Sigmoid colon (tissue), 7 donors: Measurements from ENCODE around the gene SIX5. TPM values are rescaled to one million over a fixed set of nuclear protein-coding genes. Genes with fewer than 3 reads are reported as not detected.

Experiments
- DNase-seq: peaks from one replicate; pipeline ENCODE4 v3.0.0-alpha.2; 2019
- H3K27ac ChIP-seq, 4 donors: fragments of 200-600 bp; sonication (generic); one replicate each; pipeline ENCODE4 v1.5.1; 2016 to 2019; ENCODE audit warnings: mild to moderate bottlenecking in 1 of 4
- H3K27me3 ChIP-seq, 3 donors: fragments of 200-600 bp; sonication (generic); one replicate each; pipeline ENCODE4 v1.5.1; 2019; ENCODE audit warnings: mild to moderate bottlenecking in 1 of 3
- H3K36me3 ChIP-seq, 4 donors: fragments of 200-600 bp; sonication (generic); one replicate each; pipeline ENCODE4 v1.5.1; 2016 to 2019
- H3K4me1 ChIP-seq, 4 donors: fragments of 200-600 bp; sonication (generic); one replicate each; pipeline ENCODE4 v1.5.1; 2017 to 2019
- H3K4me3 ChIP-seq, 4 donors: fragments of 200-600 bp; sonication (generic); one replicate each; pipeline ENCODE4 v1.5.1; 2017 to 2019; ENCODE audit warnings: mild to moderate bottlenecking in 2 of 4, moderate library complexity in 1 of 4
- H3K9me3 ChIP-seq, 4 donors: fragments of 200-600 bp in 3 of 4; sonication (generic) in 3 of 4; one replicate each; pipeline versions ENCODE4 v1.5.1 to v1.6.1; 2013 to 2019
- EP300 ChIP-seq, 4 donors: sonication (generic); formaldehyde crosslinking; IDR thresholded peaks; one replicate each; pipeline ENCODE4 v1.6.1; 2017; ENCODE audit warnings: antibody characterized with exemption in 4 of 4
- POLR2A ChIP-seq, 2 donors: fragments of 450-650 bp; IDR thresholded peaks; one replicate each; pipeline ENCODE4 v1.6.1; 2016; ENCODE audit warnings: antibody characterized with exemption in 2 of 2, mild to moderate bottlenecking in 2 of 2, moderate library complexity in 2 of 2
- POLR2AphosphoS5 ChIP-seq, 4 donors: sonication (generic); formaldehyde crosslinking; IDR thresholded peaks; one replicate each; pipeline ENCODE4 v1.6.1; 2017; ENCODE audit warnings: antibody characterized with exemption in 4 of 4
- WGBS, 2 donors: extraction: QIAGEN DNeasy Blood & Tissue Kit; methylation state at CpG; one replicate each; pipeline ENCODE4 v1.1.7; 2013; 5-methylcytosine and 5-hydroxymethylcytosine counted together
- intact Hi-C: fragments of 100-400 bp; cut with DNase I; formaldehyde crosslinking; loops from one replicate; pipeline ENCODE4 v1.15.1; 2023
- polyA plus RNA-seq, 3 donors: library from polyadenylated mRNA; stranded (reverse); fragments of 200-250 nt; gene quantifications; one replicate each; pipeline ENCODE4 v1.2.3, GENCODE V29; 2013
- total RNA-seq, 4 donors: library from RNA; depleted of rRNA; stranded (reverse); fragments of >200 nt; gene quantifications; one replicate each; pipeline ENCODE4 v1.1.0, GENCODE V29; 2016
- TF ChIP-seq, protein P1 (sequence below), 4 experiments: fragments of 450-650 bp in 3 of 4; fragments of 200-600 bp in 1 of 4; IDR thresholded peaks; one replicate each; pipeline ENCODE4 v1.5.1; 2016 to 2019; ENCODE audit warnings: antibody characterized with exemption in 4 of 4, mild to moderate bottlenecking in 3 of 4, moderate library complexity in 2 of 4
- donor health status: healthy with polysubstance abuse.
- donor health status: Bipolar disorder and iron deficiency.
- donor health status: healthy.

SIX5 gene
- total and polyA plus RNA-seq, 7 donors: 4.2 to 20.7 (median 16.8) TPM

DNA sequence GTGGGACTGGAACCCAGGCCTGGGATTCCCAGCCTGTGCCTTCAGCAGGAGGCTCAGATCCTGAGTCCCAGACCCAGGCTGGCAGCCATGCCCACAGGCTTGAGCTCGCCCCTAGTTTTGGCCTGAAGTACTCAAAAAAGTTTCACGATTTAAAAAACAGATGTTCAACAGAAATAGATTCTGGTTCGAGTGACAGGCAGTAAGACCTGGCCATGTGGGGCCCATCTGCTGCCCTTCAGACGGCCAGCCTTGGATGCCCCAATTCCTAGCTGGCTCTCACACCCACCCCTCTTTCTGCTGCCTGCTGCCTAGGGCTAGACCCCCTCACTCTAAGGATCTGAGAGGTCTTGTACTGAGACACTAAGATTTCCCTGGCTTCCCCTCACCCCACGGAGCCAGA, 16.0 kb upstream of the SIX5 start:
- intact Hi-C loops: loop anchor here (10.0 kb wide), 1 partner anchor 280 kb away; the partner anchor contains the start of gene VASP
- no peak for DNase-seq
- H3K27ac ChIP-seq: peak overlapping the region; percentile 96 to 98 (median 98)
- no peaks in the 10 kb centered on the region for H3K27me3 ChIP-seq
- H3K9me3 ChIP-seq: no peaks in the 10 kb centered on the region
- peaks cover 0 to 51% (median 27%) of the 10 kb centered on the region in 4 donors for H3K36me3 ChIP-seq
- WGBS, 2 donors: 82 to 87% methylated on average over 5 of the region's 5 CpGs
- no peak overlapping the region for H3K4me3 ChIP-seq
- H3K4me1 ChIP-seq: peaks cover 0 to 55% (median 48%) of the 10 kb centered on the region in 4 donors
- TF ChIP-seq POLR2AphosphoS5 (IDR thresholded peaks at IDR 0.05): no peak
- TF ChIP-seq, protein P1, sequence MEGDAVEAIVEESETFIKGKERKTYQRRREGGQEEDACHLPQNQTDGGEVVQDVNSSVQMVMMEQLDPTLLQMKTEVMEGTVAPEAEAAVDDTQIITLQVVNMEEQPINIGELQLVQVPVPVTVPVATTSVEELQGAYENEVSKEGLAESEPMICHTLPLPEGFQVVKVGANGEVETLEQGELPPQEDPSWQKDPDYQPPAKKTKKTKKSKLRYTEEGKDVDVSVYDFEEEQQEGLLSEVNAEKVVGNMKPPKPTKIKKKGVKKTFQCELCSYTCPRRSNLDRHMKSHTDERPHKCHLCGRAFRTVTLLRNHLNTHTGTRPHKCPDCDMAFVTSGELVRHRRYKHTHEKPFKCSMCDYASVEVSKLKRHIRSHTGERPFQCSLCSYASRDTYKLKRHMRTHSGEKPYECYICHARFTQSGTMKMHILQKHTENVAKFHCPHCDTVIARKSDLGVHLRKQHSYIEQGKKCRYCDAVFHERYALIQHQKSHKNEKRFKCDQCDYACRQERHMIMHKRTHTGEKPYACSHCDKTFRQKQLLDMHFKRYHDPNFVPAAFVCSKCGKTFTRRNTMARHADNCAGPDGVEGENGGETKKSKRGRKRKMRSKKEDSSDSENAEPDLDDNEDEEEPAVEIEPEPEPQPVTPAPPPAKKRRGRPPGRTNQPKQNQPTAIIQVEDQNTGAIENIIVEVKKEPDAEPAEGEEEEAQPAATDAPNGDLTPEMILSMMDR (IDR thresholded peaks at IDR 0.05): no peak
- TF ChIP-seq POLR2A (IDR thresholded peaks at IDR 0.05): no peak
- TF ChIP-seq EP300 (IDR thresholded peaks at IDR 0.05): no peak

DNA sequence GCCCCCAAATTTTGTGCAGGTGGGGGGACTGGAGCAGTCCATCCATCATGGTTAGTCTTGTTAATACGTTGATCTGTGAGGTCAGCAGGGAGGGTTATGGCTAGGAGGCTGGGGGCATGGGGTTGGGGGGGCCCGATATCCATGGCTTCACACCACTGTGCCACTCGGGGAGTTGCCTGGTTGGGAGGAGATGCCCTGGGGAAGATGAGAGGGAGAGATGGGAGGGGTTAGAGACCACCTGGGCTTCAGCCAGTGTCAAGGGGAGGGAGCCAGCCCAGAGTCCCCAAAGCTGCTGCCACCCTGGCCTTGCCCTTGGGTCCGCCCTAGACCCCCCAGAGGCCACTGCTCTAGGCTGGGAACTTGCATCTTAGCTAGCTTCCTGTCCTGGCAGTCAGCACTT, 15.0 kb upstream of the SIX5 start:
- Histone ChIP-seq H3K4me3 (peak overlapping the region in 1 of 4 donors; percentile 85), H3K9me3 (no peaks in the 10 kb centered on the region), H3K4me1 (peaks cover 0 to 65% (median 56%) of the 10 kb centered on the region in 4 donors), H3K36me3 (peaks cover 0 to 41% (median 21%) of the 10 kb centered on the region in 4 donors), H3K27ac (peak overlapping the region; percentile 96 to 98 (median 98)), H3K27me3 (no peaks in the 10 kb centered on the region)
- intact Hi-C loops: loop anchor here (10.0 kb wide), 1 partner anchor 279 kb away; the partner anchor contains the start of gene VASP
- DNase-seq: no peak
- 89 to 92% methylated on average over 4 of the region's 4 CpGs for WGBS, 2 donors
- no peak for TF ChIP-seq POLR2A (IDR thresholded peaks at IDR 0.05)

DNA sequence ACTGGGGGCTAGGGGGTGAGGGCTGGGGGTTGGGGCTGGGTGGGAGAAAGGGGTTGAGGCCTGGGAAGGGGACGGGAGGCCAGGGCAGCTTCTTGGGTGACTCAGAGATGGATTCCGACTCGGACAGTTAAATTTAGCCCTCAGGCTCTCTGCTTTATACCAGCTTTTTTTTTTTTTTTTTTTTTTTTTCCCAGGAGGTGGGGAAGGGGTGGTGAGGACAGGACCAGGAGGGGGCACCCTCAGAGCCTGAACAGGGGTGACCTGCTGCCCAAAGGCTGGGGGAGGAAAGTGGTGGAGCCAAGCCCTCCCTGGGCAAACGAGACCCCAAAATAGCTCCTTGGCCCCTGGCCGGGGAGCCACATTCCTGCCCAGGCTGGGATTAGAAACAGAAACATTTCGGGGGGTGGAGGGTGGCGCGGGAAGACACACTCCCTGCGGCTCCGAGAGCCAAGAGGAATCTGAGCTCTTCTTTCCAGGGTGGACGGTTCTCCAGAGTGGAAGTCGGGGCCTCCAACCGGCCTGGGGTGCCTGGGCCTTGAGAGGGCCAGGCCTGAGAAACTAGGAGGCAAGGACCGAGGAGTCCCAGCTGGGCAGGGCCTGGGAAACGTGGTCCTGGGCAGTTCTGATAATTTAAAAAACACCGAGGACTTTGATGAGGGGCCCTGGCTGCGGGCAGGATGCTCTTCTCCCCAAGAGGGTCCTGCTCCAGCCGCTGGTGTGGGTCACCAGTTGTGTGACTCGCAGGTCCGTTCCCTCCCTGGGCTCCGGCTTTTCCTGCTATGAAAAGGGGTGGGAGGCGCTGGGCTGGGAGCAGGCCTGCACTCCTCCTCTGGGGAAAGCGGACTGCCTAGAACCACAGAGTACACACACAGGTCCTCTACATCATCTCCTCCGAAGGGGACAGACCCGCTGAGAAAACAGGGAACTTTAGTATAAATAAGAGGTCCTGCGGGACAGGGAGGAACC, 14.1 kb upstream of the SIX5 start:
- 74 to 83% methylated on average over 26 of the region's 26 CpGs for WGBS, 2 donors
- Histone ChIP-seq H3K27me3 (no peaks in the 10 kb centered on the region), H3K9me3 (no peaks in the 10 kb centered on the region), H3K36me3 (peaks cover 0 to 37% (median 25%) of the 10 kb centered on the region in 4 donors), H3K4me3 (peak overlapping the region; percentile 77 to 94 (median 88)), H3K27ac (peak overlapping the region; percentile 96 to 98 (median 98)), H3K4me1 (peaks cover 0 to 75% (median 64%) of the 10 kb centered on the region in 4 donors)
- TF ChIP-seq POLR2A (IDR thresholded peaks at IDR 0.05) (peak in 1 of 2 donors; percentile 63), EP300 (IDR thresholded peaks at IDR 0.05) (peak in 3 of 4 donors; percentile 52 to 69 (median 68)), POLR2AphosphoS5 (IDR thresholded peaks at IDR 0.05) (peak; percentile 61 to 86 (median 86))
- TF ChIP-seq, protein P1 (IDR thresholded peaks at IDR 0.05): no peak
- DNase-seq: peak; percentile 93
- intact Hi-C loops: loop anchor here (10.0 kb wide), 1 partner anchor 278 kb away; the partner anchor contains the start of gene VASP

DNA sequence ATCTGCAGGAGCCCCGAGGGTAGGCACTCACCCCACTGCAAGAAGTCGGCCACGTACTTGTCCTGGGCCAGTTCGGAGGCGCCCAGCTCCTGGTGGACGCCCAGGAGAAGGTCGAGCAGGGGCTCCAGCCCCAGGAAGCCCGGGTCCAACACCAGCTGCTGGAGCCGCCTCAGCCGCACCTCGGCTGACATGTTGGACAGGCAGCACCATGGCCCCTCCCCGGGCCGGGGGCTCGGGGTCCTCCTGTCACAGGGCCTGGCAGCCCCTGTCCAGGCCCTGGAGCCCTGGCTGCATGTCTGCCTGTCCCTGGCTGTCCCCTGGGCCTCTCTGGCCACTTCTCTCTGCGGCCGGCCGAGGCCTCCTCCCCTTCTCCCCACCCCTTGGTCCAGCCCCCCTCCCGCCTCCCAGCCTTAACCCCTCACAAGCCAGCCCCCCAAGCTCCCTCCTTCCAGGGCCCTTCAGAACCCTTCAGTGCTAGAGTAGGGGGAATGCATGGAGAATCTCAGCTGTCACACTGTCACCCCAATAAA, 13.2 kb upstream of the SIX5 start, which contains the start of gene DMPK:
Gene DMPK (minus strand): TSS at position 329 of the 530 bp plus-strand sequence. CDS start 138 bp downstream, at position 191.
- peak within 1 kb of the TSS; percentile 77 to 94 (median 88) for H3K4me3 ChIP-seq
- H3K4me1 ChIP-seq: peaks cover 0 to 75% (median 65%) of the 10 kb centered on the region in 4 donors
- H3K36me3 ChIP-seq: peaks cover 5 to 38% (median 33%) of the 10 kb centered on the region in 4 donors
- no peaks in the 10 kb centered on the region for H3K27me3 ChIP-seq
- TF ChIP-seq POLR2AphosphoS5 (IDR thresholded peaks at IDR 0.05) (peak in 3 of 4 donors; percentile 69 to 84 (median 81)), EP300 (IDR thresholded peaks at IDR 0.05) (no peak), POLR2A (IDR thresholded peaks at IDR 0.05) (peak; percentile 48 to 66)
- no peaks in the 10 kb centered on the region for H3K9me3 ChIP-seq
- peak; percentile 84 for DNase-seq
- intact Hi-C loops: loop anchor here (10.0 kb wide), 1 partner anchor 277 kb away; the partner anchor contains the start of gene VASP
- H3K27ac ChIP-seq: peak within 1 kb of the TSS; percentile 96 to 98 (median 98)
- WGBS, 2 donors: 42 to 44% methylated on average over 18 of the region's 18 CpGs
